Pons (tissue), 1 donor: ENCODE measurements around the gene SNTG2.
A peak's percentile ranks its signal among the peaks of the same experiment; 100 is the strongest.

Experiments
- DNase-seq: peaks from one replicate; pipeline ENCODE4 v3.0.0-alpha.2; 2016; ENCODE audit warnings: low spot score

Gene SNTG2

DNA sequence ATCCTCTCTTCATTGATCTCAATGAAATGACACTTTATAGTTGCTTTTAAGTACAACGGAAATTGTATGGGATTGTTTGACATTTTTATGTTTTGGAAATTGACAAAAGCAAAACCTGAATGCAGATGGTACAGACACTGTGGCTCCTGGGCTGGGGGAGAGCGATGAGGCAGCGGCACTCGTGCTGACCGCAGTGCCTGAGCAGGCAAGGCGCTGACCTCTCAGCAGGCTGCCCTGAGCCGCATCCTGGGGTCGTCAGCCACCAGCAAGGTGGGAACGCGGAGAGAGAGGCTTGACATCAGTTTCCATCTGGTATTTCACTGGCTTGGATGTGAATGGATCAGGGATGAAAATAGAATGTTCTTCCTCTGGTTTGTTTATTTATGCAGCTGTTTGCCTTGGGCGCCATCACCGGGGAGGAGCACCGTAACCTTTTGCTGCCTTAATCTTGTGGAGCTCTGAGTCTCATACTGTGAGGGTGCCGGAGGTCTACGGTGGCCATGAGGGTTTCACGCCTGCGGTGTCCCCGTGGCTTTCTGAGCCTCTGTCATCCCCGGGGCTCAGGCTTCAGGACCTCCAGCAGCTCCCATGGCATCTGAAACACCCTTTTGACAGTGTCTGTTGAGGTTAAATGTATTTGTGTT is 367.8 kb downstream of the SNTG2 start:
- no peak for DNase-seq

DNA sequence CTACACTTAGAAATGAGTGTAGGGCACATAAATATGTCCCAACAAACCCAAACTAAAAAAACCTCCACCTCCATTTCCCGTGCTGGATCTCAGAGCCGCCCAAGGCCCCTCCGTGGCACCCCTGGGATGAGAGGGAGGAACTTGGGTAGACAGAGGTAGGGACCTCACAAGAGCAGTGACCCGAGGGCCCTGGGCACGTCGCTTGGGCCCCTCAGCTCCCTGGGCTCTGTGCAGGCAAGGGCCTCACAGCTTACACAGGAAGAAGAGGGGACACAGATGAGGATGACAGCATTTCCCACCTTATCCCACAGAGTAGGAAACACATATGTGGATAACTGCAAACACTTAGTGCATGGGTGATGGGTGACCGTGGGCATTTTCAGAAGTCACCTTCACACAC is 368.7 kb downstream of the SNTG2 start:
- DNase-seq, result no peak

DNA sequence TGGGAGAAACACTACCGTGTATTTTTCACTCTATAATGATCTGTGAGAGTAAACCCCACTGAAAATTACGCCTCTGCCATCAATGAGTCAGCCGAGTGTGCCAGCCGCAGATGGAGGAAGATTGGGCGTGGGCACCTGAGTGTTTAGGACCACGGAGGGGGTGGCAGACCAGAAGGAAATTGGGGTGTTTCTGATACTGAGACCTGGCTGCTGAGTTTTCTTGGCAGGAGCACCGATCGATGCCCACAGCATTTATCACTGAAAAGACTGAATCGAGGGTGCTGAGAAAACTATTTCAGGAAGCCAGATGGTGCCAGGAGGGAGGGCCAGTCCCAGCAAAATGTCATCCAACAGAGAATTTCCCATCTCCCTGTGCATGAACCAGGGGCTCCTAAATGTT is 370.7 kb downstream of the SNTG2 start:
- DNase-seq, result no peak

DNA sequence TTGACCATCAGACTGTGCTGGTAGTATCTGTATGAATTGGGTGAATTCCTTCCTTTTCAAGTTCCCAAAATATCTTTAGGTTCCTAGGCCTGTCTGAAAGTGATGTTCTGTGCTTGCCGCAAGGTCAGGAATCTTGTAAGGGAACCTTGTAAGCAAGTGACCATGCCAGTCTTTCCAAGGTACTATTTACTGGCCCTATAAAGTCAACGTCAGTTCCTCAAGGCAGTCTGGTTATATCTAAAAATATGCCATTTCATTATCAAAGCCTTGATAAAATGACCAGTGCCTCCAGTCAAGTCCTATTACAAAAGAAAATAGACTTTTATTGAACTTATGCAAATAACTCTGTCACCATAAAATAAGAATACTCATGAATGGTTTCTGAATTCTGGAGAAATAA is 374.2 kb downstream of the SNTG2 start:
- no peak for DNase-seq

DNA sequence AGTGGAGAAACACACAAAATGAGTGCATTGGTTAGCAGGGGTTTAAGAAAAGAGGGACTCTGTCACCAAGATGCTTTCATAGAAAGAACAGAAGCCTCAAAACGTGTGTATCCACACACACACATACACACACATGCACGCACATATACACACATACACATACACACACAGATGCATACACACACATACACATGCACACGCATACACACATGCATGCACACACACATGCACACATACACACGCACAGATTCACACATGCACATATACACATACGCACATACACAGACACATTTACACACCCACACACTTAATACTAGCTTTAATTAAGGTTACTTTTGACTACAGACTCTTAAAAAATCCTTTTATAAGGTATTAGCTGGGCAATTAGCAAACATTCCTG is 378.0 kb downstream of the SNTG2 start:
- DNase-seq, result no peak

DNA sequence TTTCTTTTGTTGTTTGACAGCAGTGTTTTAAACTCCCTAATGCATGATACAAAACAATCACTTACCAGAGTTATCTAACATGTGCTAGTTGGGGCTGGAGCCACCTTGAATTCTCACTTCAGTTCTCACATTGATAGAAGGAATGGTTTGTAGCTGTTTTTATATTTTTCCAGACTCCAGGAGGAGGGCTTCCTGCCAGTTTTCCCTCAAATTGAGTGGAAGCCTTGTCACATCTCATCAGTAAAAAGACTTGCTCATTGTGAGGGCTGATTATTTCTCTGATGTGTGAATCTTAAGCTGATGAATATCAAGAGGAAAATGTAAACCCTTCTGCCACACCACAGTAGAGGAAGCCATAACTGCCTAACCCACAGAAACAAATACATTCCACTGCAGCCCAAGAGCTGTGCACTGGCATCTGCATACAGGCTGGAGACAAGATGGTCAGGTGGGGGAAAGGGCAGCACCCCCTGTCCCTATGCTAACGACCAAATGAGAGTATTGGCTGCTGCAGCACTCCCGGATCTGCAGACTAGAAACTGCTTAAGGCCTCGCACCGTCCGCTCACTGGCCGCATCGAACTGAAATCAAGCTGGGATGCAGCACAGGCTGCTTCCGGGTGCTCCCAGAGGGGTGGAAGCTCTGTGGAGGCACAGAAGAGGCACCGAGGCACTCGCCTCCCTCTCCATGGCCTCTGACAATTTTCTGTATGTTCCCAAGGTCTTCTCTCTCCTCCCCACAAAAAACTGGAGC is 388.9 kb downstream of the SNTG2 start:
- peak; percentile 7 for DNase-seq

DNA sequence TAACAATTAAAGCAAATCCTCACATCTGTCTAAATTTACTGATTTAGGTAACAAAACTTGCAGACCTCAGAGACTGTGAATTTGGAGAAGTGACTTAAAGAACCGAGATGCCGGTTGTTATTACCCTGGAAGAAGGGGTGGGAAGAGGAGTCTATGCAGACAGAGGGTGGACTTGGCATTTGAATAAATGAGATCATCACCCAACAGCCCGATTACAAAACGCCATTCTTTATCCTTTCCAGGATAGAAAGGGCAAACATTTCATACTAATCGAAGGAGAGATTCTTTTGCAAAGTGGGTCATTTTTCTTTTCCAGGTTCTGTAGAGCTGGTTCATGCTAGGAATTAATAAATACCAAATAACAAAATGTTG is 389.5 kb downstream of the SNTG2 start:
- DNase-seq, result peak; percentile 58

DNA sequence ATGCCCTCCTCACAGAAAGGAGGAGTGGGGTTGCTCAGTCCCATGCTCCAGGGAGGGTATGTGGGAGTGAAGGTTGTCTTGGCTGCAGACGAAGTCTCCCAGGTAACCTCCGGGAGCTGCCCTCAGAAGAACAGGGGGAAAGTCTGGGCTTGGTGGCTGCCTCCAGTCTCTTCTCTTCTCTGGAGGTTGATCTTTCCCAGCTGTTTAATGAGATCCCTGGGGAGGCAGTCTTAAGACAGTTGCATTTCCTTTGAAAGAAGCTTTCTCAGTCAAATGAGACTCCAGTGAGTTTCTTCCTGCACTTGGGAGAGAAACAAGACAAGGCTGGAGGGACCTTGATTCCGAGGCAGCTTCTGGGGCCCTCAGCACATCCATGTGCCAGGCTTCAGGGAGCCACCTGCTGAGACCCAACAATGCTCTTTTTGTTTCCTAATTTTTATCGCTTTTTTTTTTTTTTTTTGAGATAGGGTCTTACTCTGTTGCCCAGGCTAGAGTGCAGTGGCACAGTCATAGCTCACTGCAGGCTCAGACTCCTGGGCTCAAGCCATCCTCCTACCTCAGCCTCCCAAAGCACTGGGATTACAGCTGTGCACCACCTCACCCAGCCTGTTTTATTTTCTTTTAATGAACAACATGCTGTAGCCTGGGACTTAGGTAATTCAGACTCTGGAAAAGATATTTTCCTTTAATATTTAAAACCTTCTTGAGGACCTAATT is 390.9 kb downstream of the SNTG2 start:
- no peak for DNase-seq

DNA sequence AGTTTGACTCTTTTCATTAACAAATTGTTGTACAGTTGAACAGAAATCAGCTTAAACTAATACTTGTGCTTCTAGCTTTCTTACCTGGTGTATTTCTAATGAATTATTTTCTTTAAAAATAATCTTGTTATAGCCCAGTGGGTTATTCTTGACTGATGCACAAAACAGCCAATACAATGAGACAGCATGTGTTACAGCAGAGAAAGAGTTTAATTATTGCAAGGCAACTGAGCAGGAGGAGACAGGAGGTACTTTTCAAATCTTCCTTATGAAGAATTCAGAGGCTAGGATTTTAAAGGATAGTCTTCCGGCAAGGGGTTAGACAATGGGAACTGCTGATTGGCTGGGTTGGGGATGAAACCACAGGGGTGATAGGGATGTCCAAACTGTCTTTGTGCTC is 398.1 kb downstream of the SNTG2 start:
- DNase-seq, result no peak

DNA sequence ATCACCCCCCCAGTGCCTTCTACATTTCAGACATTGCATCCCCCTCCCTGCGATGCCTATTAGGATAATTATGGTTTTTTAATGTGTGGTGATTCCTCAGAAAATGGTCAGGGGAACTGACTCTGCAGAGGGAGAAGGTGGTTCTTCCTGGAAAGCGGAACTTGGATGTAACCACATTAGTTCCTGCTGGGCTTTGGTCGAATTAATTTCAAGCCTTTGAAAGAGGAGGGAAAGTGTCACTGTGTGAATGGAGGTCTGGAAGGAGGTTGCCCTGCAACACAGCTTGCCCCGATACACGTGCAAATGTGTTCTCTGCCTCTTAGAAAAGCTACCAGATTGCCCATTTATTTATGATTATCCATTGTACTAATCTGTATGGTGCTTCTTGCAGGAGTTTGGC is 399.5 kb downstream of the SNTG2 start:
- no peak for DNase-seq

DNA sequence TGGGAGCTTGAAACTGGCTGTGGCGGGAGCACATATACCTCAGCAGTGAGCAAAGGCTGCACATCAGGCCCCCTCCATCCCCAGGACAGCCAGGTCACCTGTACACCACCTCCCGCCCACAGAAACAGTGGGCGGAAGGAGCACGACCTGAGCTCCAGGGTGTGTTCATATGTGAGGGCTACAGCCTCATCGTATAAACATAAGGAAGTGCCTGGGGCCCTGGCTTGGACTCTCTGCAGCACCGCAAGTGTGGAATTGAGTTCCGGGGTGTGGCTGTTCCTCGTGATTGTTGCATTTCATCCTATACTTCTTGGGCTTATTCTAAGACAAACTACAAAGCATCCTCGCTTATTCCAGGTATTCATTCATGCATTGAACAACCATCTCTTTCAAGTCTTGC is 402.5 kb downstream of the SNTG2 start:
- no peak for DNase-seq

DNA sequence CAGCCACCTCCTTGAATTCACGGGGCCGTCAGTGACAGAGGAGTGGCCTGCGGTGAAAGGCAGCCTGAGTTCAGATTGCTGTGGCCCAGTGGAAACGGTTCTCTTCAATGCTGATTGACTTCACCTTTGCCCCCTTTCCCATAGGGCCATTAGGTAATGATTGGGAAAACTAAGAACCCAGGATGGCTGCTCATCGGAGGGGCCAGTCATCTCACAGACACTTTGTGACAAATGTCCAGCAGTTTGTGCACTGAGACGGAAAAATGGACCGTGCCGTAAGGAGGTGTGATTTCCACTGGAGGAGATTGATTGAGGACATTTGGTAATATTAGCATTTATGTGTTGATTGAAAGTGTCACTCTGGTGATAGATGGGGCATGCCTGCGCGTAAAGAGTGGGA is 402.9 kb downstream of the SNTG2 start:
- DNase-seq, result no peak

DNA sequence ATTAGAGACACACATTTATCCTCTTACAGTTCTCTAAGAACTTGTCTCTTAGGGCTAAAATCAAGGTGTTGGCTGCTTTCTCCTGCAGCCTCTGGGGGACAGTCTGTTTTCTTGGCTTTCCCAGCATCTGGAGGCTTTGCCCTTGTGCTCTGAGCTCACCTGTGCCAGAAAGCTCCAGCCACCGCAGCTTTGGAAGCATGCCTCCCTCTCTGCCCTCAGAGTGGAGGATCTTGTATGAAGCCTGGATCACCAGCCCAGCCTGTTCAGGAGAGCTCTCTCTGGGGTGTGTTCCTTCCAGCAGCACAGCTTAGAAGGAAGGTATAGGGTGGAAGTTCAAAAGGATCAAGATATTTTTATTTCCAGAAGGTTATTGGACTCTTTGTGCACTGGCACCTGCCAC is 409.5 kb downstream of the SNTG2 start:
- DNase-seq, result peak; percentile 22

DNA sequence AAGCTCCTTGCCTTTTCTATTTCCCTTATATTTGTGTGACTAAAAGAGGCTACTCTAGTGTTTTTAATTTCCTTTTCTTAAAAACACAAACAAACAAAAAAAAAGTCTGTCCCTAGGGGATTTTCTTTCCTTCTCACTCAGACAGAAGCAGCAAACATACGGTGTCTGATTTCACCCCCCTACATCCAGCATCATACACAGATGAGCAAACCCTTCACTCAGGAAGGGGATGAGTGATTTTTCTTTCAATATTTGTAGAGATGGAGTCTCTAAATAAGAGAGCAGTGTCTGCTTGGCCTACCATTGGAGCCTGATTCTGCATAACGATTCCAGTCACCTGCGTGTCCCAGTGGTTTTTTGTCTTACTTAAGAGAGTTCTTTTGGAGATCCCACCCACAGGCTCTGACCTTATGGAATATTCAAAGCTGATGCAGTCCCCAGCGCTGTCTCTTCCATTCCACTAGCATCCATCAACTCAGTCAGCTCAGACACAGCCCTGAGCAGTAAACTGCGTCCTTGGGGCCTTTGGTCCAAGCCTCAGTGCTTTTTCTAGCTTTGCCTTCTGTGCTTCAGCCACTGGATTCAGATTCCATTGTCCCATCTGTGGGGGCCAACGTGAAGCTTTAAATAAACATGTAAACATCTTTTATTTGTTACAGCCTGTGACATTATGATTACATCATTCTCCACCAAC is 410.1 kb downstream of the SNTG2 start:
- DNase-seq, result no peak

DNA sequence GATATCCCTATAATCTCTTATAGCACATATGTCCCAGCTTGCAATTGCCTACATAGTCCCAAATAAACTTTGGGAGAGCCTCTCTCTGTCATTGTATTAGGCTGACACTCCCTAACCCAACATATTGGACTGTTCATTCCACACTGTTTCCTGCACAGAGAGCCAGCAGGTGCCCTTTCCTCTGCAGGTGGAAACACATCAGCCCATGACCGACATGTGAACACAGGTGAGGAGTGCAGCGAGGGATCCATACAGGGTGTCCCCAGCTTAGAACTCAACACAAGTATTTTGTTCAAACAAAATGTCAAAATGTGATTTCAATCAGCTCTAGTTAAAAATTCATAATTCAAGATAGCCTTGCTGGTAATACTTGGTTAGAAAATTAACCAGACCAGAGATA is 412.7 kb downstream of the SNTG2 start:
- no peak for DNase-seq

DNA sequence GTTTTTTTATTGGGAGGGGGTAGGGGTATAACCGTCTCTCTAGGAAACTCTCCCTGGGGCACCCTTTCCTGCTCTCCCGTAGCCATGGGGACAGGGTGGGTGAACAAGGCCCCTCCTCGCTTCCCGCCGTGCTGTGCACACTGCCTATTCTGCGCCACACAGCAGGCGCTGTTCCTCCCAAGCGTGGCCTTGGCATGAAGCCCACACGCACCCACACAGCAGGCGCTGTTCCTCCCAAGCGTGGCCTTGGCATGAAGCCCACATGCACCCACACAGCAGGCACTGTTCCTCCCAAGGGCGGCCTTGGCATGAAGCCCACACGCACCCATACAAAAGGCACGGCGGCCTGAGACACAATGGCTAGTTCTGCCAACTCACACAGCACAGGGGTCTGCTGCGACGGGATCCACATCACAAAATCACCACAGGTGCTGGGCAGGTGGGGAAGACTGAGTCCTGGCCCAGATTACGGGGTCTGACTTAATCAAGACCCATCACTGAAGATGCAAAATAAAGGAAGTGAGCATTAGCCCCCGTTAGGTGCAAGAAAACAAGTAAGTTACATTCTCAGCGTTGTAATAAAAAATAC is 416.0 kb downstream of the SNTG2 start:
- peak; percentile 86 for DNase-seq

DNA sequence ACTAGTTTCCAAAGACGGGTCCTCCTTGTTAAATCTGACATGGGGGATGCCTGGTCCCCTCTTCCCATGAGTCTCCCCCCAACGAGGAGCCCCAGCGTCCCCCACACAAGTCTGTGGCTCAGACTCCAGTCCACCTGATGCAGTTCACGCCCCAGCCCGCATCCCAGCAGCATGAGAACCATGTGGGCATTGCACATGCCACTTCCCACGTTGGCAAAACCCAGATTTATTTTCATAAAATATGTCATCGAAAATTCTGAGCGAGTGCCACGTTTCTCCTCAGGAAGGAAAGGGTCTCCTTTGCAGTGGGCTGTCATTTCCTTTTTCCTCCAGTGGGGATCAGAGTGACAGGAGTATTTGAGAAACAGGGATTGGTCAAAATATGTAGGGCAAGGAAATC is 417.0 kb downstream of the SNTG2 start:
- DNase-seq, result no peak

DNA sequence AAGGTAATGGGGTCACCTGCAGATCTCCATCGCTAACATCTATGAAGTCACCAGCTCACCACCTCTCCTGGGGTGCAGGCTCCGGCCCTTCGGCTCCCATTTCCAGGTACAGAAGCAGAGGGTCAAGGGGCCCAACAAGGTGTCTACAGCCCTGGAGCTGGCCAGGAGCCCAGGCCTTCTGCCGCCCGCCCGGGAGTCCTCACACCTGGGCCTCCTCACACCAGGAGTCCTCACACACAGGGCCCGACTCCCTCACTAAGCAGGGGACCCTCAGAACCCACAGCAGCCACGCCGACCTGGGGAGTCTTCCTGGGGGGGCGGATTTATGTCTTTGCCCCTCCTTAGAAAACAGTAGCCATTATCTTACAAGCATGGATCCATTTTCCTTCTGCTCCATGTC is 419.3 kb downstream of the SNTG2 start:
- DNase-seq, result no peak

DNA sequence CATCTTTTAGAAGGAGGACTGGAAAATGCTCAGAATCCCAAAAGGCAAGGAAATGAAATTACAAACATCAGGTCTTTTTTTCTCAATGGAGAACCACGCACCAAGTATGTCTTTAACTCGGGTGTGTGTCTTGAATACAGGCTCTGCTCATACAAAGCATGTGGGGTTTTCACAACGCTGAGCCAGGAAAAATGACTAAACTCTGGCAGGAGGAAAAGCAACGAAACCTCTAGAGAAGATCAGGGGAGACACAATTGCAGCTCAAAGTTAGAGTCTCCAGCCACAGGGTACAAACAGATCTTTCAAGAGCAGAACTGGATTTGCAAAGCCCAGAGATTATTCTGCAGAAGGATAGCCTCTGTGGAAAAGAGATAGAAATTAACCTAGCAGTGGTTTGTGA is 419.8 kb downstream of the SNTG2 start:
- no peak for DNase-seq

DNA sequence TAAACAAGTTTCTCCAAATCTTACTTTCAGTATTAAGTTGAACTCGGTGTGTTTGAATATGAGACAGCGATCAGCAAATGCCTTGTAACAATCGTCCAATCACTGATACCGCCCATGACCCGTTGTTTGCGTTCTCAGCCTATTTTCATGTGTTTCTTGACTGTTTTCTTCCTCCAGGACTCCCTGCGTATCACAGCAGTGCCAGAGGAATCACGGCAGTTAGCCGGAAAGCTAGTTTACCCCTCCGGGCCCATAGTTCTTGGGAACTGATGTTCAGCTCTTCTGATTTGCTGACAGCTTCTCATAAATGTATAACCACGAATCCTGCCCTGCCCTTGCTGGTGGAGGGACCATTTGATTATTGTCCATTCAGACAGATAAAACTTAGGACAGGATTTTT is 420.4 kb downstream of the SNTG2 start:
- no peak for DNase-seq

DNA sequence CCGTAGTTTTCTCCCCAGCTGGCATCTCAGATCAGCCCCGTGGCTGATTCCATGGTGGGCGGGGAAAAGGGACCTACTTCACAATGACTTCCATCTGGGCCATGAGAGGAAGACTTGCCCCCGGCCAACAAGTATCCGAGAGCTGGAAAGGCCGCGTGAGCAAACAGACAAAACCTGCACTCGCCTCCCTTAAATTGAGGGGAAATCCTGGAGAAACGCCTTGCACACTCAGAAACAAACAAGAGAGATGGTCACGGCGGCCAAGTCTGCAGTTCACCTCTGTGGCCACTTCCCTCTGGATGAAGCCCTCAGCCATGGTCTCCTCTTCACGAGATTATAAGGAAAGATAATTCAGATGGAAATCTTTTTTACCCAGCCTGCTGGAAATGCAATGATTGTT is 423.2 kb downstream of the SNTG2 start:
- no peak for DNase-seq

DNA sequence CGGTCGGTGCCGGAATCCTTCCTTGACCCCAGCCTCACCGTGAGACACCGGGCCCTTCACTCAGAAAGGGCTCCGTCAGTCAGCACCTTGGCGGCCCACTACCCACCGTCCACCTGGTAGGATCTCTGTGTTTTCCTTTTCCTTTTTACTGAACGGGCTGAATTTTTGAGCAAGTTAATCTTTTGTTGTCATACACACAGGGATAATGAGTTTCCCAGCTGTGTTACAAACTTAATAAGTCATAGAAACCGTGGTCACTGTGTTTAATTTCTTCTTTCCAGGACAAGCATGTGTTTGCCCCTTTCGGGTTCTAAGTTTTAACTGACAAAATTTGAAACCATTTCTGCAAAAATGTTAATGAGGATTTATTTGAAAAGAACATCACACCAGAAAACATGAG is 423.6 kb downstream of the SNTG2 start:
- no peak for DNase-seq
